Ovary (tissue), 3 donors: Measurements from ENCODE around the gene BASP1.

Experiments
- EP300 ChIP-seq: sonication (generic); formaldehyde crosslinking; IDR thresholded peaks from one replicate; pipeline ENCODE4 v1.6.1; 2017; ENCODE audit warnings: antibody characterized with exemption
- POLR2A ChIP-seq: fragments of 450-650 bp; IDR thresholded peaks from one replicate; pipeline ENCODE4 v1.6.1; 2017; ENCODE audit warnings: antibody characterized with exemption, mild to moderate bottlenecking, moderate library complexity
- TF ChIP-seq, protein P1 (sequence below), 3 donors: fragments of 450-650 bp in 2 of 3; fragments of 200-600 bp in 1 of 3; IDR thresholded peaks; one replicate each; pipeline versions ENCODE4 v1.5.1 to v1.8.0; 2016 to 2022; ENCODE audit warnings: antibody characterized with exemption in 3 of 3, mild to moderate bottlenecking in 1 of 3
- donor health status: DM: no; HTN: no; CAD: no.

DNA sequence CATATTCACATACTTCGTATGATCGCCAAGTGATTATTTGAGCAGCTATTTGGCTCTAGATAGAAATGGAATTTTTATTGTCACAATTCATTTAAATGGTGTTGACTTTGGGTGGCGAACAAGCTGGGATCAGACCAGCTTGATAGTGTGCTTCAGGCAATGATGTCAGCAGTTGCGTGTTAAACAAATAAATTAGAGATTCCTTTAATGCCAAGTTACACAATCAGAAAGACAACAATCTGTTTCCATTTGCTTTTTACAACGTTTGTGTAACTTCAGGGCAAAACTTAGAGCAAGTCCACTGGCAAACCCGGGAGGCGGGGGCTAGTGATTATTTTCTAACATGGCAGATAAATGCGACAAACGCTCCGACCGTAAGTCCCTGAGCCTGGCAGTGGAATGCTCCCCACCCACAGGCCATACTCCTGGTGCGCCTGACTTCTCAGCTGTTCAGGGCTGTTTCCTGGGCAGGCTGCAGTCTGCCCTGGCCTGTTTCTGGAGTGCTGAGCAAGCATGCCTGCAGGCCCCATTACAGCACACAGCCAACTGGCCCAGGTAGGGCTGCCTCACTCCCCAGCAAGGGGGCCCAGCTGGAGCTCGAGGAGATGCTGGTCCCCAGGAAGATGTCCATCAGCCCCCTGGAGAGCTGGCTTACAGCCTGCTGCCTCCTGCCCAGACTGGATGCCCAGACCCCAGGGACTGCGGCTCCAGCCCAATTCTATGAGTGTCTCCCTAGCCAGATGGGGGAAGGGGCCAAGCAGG, 88.7 kb downstream of the BASP1 start:
- TF ChIP-seq, protein P1, sequence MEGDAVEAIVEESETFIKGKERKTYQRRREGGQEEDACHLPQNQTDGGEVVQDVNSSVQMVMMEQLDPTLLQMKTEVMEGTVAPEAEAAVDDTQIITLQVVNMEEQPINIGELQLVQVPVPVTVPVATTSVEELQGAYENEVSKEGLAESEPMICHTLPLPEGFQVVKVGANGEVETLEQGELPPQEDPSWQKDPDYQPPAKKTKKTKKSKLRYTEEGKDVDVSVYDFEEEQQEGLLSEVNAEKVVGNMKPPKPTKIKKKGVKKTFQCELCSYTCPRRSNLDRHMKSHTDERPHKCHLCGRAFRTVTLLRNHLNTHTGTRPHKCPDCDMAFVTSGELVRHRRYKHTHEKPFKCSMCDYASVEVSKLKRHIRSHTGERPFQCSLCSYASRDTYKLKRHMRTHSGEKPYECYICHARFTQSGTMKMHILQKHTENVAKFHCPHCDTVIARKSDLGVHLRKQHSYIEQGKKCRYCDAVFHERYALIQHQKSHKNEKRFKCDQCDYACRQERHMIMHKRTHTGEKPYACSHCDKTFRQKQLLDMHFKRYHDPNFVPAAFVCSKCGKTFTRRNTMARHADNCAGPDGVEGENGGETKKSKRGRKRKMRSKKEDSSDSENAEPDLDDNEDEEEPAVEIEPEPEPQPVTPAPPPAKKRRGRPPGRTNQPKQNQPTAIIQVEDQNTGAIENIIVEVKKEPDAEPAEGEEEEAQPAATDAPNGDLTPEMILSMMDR (IDR thresholded peaks at IDR 0.05) = no peak
- TF ChIP-seq POLR2A = no peak
- no peak for TF ChIP-seq EP300
